Cardiac fibroblast (primary cell): ENCODE results near the gene TRIM36.

Experiments used
- DNase-seq, 2 donors: peaks; one replicate each; pipeline versions ENCODE4 v3.0.0 to v3.0.0-alpha.2; 2010; ENCODE audit warnings: low read depth in 2 of 2
- H3K4me3 ChIP-seq, 2 donors: replicated peaks in 1 of 2; 1 replicate in 1 of 2; 2 replicates in 1 of 2; pipeline ENCODE4 v1.5.1; 2011; ENCODE audit warnings: low read depth in 2 of 2, low read length in 2 of 2, mild to moderate bottlenecking in 2 of 2, moderate library complexity in 1 of 2
- CTCF ChIP-seq: IDR thresholded peaks from one replicate; pipeline ENCODE4 v1.5.1; 2011; ENCODE audit warnings: low read depth, mild to moderate bottlenecking, low read length, inconsistent platforms

The TRIM36 gene

DNA sequence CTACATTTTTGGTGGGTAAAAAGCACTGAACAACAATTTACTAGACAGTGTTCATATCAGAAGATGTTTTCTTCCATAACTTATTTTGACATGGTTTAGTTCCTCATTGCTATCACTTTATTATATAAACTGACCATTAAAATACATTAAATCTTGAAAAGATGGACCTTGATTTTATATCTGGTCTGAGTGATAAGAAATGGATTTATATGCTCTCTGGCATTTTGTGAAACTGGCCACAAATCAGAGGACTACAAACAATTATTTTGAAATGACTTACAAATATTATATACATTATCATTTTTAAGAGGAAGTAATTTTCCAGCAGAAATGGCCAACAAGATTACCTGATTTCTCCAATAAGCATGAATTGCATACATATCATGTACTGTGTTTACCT is 23.6 kb upstream of the TRIM36 start:
- no peak overlapping the region for H3K4me3 ChIP-seq
- TF ChIP-seq CTCF = no peak
- DNase-seq = no peak

- no peak for DNase-seq
- no peak for TF ChIP-seq CTCF
- H3K4me3 ChIP-seq = no peak overlapping the region
Observed at GRCh38 chr5:115192098-115192497, 22.4 kb upstream of the TRIM36 start.

GRCh38 chr5:115191474-115192031 is 21.8 kb upstream of the TRIM36 start:
- H3K4me3 ChIP-seq = no peak overlapping the region
- no peak for TF ChIP-seq CTCF
- no peak for DNase-seq

GRCh38 chr5:115190388-115190787 is 20.7 kb upstream of the TRIM36 start:
- no peak overlapping the region for H3K4me3 ChIP-seq
- TF ChIP-seq CTCF = no peak
- no peak for DNase-seq

DNA sequence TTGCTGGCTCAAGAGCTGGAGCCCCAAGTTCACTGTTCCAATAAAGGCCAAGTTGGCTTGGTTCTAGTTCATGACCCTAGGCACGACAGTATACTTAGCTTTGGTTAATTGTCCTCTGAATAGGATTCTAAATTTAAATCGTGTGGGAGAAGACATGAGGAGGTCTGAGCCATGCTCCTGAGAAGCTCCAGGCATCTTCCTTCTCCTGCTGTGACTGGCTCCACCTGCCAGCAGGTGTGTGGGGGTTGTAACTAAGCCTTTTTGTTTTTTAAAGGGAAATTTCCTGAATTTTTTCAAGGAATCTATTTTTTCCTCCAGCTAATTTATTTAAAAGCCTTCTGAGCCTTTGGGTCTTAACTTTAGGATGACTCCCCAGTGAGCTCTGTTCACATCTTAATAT is 20.2 kb upstream of the TRIM36 start:
- no peak for TF ChIP-seq CTCF
- DNase-seq = no peak
- no peak overlapping the region for H3K4me3 ChIP-seq

- TF ChIP-seq CTCF = no peak
- H3K4me3 ChIP-seq = no peak overlapping the region
- peak in 1 of 2 donors; percentile 22 for DNase-seq
Observed at GRCh38 chr5:115186794-115187193, 17.1 kb upstream of the TRIM36 start.

- TF ChIP-seq CTCF = no peak
- peak in 1 of 2 donors; percentile 46 for DNase-seq
- no peak overlapping the region for H3K4me3 ChIP-seq
Observed at GRCh38 chr5:115184770-115185169, 15.1 kb upstream of the TRIM36 start.
